ENCODE measurements around the gene ELL. TPM values are rescaled to one million over a fixed set of nuclear protein-coding genes. Genes with fewer than 3 reads are reported as not detected.

ELL gene
- total RNA-seq, 3 donors from 2014 or later (not counting 1 experiment from before 2014, with no cell fraction given), result 61.1 to 64.3 (median 63.8) TPM

DNA sequence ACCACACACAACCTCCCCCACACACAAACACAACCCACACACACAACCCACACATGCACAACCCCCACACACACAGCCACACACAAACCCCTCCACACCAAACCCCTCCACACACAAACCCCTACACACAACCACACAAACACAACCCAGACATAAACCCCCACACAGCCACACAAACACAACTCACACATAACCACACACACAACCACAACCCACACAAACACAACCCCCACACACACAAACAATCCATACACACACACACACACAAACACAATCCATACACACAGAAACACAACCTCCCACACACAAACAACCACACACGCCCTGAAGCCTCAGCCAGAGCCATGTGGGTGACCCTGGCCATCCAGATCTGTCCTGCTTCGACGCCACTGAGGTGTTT is 53.9 kb downstream of the ELL start:
- no peak for ATAC-seq
- Mint-ChIP-seq H3K9me3 (no peaks in the 10 kb centered on the region), H3K27me3 (ENCODE audit: low read depth in 2 of 2) (no peaks in the 10 kb centered on the region), H3K36me3 (no peaks in the 10 kb centered on the region), H3K4me3 (no peak overlapping the region), H3K27ac (peak overlapping the region in 1 of 2 donors; percentile 73), H3K4me1 (peaks cover 20 to 43% of the 10 kb centered on the region in 2 donors)
- WGBS (ENCODE audit: insufficient coverage), result 95% methylated on average over 3 of the region's 3 CpGs
- no peak overlapping the region for H3K27ac ChIP-seq (ENCODE audit: low read length)
- H3K36me3 ChIP-seq (ENCODE audit: control insufficient read depth, insufficient read depth, low read length), result peaks cover 15% of the 10 kb centered on the region
- TF ChIP-seq, protein P1, sequence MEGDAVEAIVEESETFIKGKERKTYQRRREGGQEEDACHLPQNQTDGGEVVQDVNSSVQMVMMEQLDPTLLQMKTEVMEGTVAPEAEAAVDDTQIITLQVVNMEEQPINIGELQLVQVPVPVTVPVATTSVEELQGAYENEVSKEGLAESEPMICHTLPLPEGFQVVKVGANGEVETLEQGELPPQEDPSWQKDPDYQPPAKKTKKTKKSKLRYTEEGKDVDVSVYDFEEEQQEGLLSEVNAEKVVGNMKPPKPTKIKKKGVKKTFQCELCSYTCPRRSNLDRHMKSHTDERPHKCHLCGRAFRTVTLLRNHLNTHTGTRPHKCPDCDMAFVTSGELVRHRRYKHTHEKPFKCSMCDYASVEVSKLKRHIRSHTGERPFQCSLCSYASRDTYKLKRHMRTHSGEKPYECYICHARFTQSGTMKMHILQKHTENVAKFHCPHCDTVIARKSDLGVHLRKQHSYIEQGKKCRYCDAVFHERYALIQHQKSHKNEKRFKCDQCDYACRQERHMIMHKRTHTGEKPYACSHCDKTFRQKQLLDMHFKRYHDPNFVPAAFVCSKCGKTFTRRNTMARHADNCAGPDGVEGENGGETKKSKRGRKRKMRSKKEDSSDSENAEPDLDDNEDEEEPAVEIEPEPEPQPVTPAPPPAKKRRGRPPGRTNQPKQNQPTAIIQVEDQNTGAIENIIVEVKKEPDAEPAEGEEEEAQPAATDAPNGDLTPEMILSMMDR (IDR thresholded peaks at IDR 0.05), result no peak
- H3K4me1 ChIP-seq (ENCODE audit: control insufficient read depth, insufficient read depth, low read length), result peaks cover 25% of the 10 kb centered on the region
- no peak for DNase-seq
- H3K27me3 ChIP-seq (ENCODE audit: control insufficient read depth, insufficient read depth, low read length), result no peaks in the 10 kb centered on the region
- H3K9me3 ChIP-seq (ENCODE audit: control insufficient read depth, insufficient read depth, low read length), result no peaks in the 10 kb centered on the region
- H3K4me3 ChIP-seq (ENCODE audit: low read length), result no peak overlapping the region
- intact Hi-C loops (cut with micrococcal nuclease), result loop anchor here (5.0 kb wide), 1 partner anchor 379 kb away; no protein-coding TSS in a partner anchor

GRCh38 chr19:18466354-18466753 is 55.5 kb downstream of the ELL start:
- intact Hi-C loops (cut with micrococcal nuclease), result loop anchor here (5.0 kb wide), 1 partner anchor 381 kb away; no protein-coding TSS in a partner anchor
- Mint-ChIP-seq H3K36me3 (no peaks in the 10 kb centered on the region), H3K9me3 (no peaks in the 10 kb centered on the region), H3K27me3 (ENCODE audit: low read depth in 2 of 2) (no peaks in the 10 kb centered on the region), H3K4me1 (peaks cover 20 to 48% of the 10 kb centered on the region in 2 donors), H3K4me3 (no peak overlapping the region), H3K27ac (no peak overlapping the region)
- no peak for DNase-seq
- no peak overlapping the region for H3K4me3 ChIP-seq (ENCODE audit: low read length)
- TF ChIP-seq, protein P1 (IDR thresholded peaks at IDR 0.05), result no peak
- H3K9me3 ChIP-seq (ENCODE audit: control insufficient read depth, insufficient read depth, low read length), result no peaks in the 10 kb centered on the region
- WGBS (ENCODE audit: insufficient coverage), result 95% methylated on average over 11 of the region's 11 CpGs
- H3K27me3 ChIP-seq (ENCODE audit: control insufficient read depth, insufficient read depth, low read length), result no peaks in the 10 kb centered on the region
- peaks cover 23% of the 10 kb centered on the region for H3K4me1 ChIP-seq (ENCODE audit: control insufficient read depth, insufficient read depth, low read length)
- H3K36me3 ChIP-seq (ENCODE audit: control insufficient read depth, insufficient read depth, low read length), result peaks cover 22% of the 10 kb centered on the region
- H3K27ac ChIP-seq (ENCODE audit: low read length), result no peak overlapping the region
- ATAC-seq, result no peak

- no peaks in the 10 kb centered on the region for H3K9me3 ChIP-seq (ENCODE audit: control insufficient read depth, insufficient read depth, low read length)
- no peak overlapping the region for H3K4me3 ChIP-seq (ENCODE audit: low read length)
- H3K27me3 ChIP-seq (ENCODE audit: control insufficient read depth, insufficient read depth, low read length), result no peaks in the 10 kb centered on the region
- Mint-ChIP-seq H3K4me1 (peaks cover 20 to 48% of the 10 kb centered on the region in 2 donors), H3K9me3 (no peaks in the 10 kb centered on the region), H3K27ac (peak overlapping the region in 1 of 2 donors; percentile 63), H3K27me3 (ENCODE audit: low read depth in 2 of 2) (no peaks in the 10 kb centered on the region), H3K4me3 (no peak overlapping the region), H3K36me3 (no peaks in the 10 kb centered on the region)
- no peak overlapping the region for H3K27ac ChIP-seq (ENCODE audit: low read length)
- H3K4me1 ChIP-seq (ENCODE audit: control insufficient read depth, insufficient read depth, low read length), result peaks cover 23% of the 10 kb centered on the region
- TF ChIP-seq, protein P1 (IDR thresholded peaks at IDR 0.05), result no peak
- WGBS (ENCODE audit: insufficient coverage), result 96% methylated on average over 6 of the region's 6 CpGs
- DNase-seq, result no peak
- intact Hi-C loops (cut with micrococcal nuclease), result loop anchor here (5.0 kb wide), 1 partner anchor 381 kb away; no protein-coding TSS in a partner anchor
- ATAC-seq, result no peak
- peaks cover 26% of the 10 kb centered on the region for H3K36me3 ChIP-seq (ENCODE audit: control insufficient read depth, insufficient read depth, low read length)
Observed at GRCh38 chr19:18465964-18466339, 55.9 kb downstream of the ELL start.

All from natural killer cell (primary cell).